NCI-H2196 (cell line): ENCODE measurements around the gene RASL10A.
A peak's percentile ranks its signal among the peaks of the same experiment; 100 is the strongest.

Experiments used
- DNase-seq: peaks from one replicate; lab custom pipeline; 2025; ENCODE audit not compliant: unreplicated experiment; lab: John Stamatoyannopoulos, UW

Gene RASL10A

GRCh38 chr22:29339381-29340235 lies 24.1 kb upstream of the RASL10A start:
- DNase-seq = peak; percentile 42

GRCh38 chr22:29338398-29338797 lies 22.9 kb upstream of the RASL10A start:
- DNase-seq = no peak

- no peak for DNase-seq
These were observed 22.3 kb upstream of the RASL10A start for GRCh38 chr22:29337631-29338284.

- DNase-seq = no peak
These were observed 21.4 kb upstream of the RASL10A start for GRCh38 chr22:29336751-29337490.

GRCh38 chr22:29335656-29336055 lies 20.2 kb upstream of the RASL10A start:
- DNase-seq = no peak

- peak; percentile 14 for DNase-seq
These were observed 19.3 kb upstream of the RASL10A start for GRCh38 chr22:29334696-29335344.

- DNase-seq = no peak
These were observed 18.7 kb upstream of the RASL10A start for GRCh38 chr22:29334148-29334547.

- DNase-seq = no peak
These were observed 17.5 kb upstream of the RASL10A start for GRCh38 chr22:29332886-29333496.

- no peak for DNase-seq
These were observed 16.3 kb upstream of the RASL10A start for GRCh38 chr22:29331658-29332300.

GRCh38 chr22:29331213-29331612 lies 15.7 kb upstream of the RASL10A start:
- DNase-seq = no peak

- DNase-seq = no peak
These were observed 15.3 kb upstream of the RASL10A start for GRCh38 chr22:29330753-29331152.

GRCh38 chr22:29330291-29330690 lies 14.8 kb upstream of the RASL10A start:
- no peak for DNase-seq

- no peak for DNase-seq
These were observed 14.1 kb upstream of the RASL10A start for GRCh38 chr22:29329581-29329980.

- DNase-seq = no peak
These were observed 13.3 kb upstream of the RASL10A start for GRCh38 chr22:29328566-29329500.

- DNase-seq = no peak
These were observed 12.6 kb upstream of the RASL10A start for GRCh38 chr22:29328055-29328454.

GRCh38 chr22:29327089-29327764 lies 11.7 kb upstream of the RASL10A start:
- DNase-seq = no peak

- DNase-seq = no peak
These were observed 11.0 kb upstream of the RASL10A start for GRCh38 chr22:29326481-29326880.

GRCh38 chr22:29325785-29326315 lies 10.4 kb upstream of the RASL10A start:
- no peak for DNase-seq
